Stimulated activated CD4-positive, alpha-beta T cell treated with anti-CD3 and anti-CD28 coated beads, Interleukin-4, amount 100 ng/mL, for 48 hours (primary cell): Measurements from ENCODE around the gene TUFT1.

Experiments used
- DNase-seq, 2 donors: peaks; one replicate each; pipeline ENCODE4 v3.0.0-alpha.2; 2020; ENCODE audit warnings: low read depth in 2 of 2

TUFT1 gene, protein sequence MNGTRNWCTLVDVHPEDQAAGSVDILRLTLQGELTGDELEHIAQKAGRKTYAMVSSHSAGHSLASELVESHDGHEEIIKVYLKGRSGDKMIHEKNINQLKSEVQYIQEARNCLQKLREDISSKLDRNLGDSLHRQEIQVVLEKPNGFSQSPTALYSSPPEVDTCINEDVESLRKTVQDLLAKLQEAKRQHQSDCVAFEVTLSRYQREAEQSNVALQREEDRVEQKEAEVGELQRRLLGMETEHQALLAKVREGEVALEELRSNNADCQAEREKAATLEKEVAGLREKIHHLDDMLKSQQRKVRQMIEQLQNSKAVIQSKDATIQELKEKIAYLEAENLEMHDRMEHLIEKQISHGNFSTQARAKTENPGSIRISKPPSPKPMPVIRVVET

DNA sequence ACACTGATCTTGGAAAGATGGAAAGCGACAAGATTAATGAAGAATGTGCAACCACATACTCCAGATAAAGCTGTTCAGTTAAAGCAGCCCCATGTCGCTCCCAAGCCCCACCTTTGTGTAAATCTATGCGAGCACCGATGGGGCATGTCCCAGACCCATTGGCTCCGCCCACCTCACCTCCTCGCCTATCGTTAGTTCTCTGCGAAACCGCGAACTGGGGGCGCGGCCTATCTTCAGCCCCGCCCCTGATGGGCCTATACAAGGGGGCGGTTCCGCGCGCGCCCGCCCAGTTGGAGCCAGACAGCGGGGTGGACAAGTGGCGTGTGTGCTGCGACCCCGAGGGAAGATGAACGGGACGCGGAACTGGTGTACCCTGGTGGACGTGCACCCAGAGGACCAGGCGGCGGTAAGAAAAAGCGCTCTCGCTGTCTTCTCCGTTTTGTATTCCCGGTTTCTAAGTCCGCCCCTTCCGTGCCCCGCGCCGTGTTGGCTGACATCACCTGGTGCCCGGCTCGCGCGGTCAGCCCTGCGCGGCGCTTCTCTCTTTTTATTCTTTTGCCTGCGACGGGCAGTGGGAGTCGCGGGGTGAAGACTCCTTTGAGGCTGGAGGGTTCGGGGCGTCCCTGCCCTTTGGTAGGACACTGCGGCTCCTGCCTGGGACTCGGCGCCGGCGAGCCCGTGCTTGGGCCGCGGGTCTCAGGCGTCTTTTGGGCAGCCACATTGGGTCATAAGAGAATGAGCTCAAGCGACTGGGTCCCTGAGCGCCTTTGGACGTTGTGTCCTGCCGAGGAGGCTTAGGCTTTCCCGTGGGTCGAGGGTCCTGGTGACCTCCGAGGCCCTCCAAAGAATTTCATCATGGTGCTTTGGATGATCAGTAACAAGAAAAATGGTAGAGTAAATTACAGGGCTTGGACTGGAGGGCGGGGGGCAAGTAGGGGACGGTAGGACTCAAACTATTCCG, at the start of gene TUFT1:
Gene TUFT1, plus strand, starts transcription at position 289 of the 961 bp plus-strand sequence. Its CDS starts 58 bp downstream, at position 347.
- peak; percentile 93 to 94 for DNase-seq

DNA sequence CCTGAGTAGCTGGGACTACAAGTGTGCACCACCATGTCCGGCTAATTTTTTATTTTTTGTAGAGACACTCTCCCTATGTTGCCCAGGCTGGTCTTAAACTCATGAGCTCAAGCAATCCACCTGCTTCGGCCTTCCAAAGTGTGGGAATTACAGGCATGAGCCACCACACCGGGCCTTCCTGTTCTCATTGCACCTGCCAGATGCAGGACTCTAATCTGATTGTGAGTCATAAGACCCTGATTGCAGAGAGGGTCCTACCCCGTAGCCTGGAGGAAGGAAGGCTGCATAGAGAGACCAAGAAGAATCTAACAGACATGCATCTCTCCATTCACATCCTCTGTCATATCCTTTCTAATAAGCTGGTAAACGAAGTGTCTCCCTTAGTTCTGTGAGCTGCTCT, 48.5 kb upstream of the TUFT1 start:
- no peak for DNase-seq

DNA sequence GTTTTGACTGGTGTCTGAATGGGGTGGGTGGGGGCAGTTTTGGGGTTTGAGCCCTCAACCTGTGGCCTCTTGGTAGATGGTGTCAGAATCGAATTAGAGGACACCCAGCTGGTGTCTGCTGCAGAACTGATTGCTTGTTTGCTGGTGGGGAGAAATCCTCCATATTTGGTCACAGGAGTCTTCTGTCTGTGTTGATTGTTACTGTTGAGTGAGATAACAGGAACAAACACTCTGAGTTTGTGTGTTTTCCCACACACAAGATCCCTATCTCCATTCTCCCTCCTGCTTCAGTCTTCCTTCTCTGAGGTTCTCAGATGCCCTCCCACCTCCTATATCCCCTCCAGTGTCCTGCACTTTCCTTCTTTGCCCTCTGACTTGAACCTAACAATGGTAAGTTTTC, 48.0 kb upstream of the TUFT1 start:
- DNase-seq = no peak

DNA sequence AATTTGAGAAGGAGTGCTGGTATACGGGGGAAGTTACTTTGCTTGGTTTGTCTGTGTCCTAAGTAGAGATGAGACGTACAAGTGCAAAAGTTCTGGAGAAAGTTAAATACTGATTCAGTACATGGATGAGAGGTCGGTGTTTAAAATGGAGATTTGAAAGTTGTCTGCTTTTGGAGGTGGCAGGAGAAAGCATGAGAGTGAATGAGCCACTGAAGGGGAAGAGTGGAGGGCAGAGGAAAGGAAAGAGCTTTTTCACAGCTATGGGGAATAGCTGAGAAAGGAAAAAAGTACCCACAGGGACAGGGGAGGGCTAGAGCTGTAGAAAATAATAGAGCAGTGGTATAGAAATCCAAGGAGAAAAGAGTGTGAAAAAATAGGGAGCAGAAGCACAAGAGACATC, 47.1 kb upstream of the TUFT1 start:
- DNase-seq = no peak

DNA sequence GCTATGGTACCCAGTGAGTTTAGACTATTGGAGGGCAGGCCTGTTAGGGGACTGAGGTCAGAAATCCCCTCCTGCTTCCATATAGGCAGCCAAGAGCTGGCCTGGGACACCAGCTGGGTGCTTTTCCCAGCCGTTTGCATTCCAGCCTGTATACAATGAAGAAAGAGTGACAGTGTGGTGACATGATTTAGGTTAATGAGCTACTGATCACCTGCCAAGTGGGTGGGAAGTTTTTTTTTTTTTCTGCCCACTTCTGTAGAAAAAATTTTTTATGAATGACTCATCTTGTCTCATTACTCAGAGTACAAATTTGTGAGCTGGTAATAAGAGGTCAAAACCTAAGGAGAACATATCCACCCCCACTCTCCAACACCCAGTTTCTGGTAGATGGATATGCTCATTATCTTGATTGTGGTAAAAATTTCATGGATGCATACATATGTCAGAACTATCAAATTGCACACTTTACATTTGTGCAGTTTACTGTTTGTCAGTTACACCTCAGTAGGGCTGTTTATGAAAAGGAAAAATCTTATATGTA, 45.3 kb upstream of the TUFT1 start:
- no peak for DNase-seq

DNA sequence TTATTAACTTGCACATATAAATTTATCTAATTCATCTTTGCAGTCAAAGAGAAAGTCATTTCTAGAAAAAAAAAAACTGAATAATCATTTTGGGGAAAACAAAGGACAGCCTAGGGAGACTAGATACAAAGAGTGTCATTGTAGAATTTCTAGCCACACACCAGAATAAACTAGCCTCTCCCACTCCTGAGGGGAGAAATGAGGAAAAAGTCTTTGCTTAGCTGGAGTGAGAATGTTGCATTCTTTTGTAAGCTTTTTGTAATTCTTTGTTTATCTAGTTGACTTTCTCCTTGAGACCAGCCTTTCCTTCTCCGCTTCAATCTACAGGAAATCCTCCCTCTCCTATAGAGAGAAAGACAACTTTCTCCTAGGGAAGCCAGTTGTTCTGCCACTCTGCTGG, 44.8 kb upstream of the TUFT1 start:
- no peak for DNase-seq

DNA sequence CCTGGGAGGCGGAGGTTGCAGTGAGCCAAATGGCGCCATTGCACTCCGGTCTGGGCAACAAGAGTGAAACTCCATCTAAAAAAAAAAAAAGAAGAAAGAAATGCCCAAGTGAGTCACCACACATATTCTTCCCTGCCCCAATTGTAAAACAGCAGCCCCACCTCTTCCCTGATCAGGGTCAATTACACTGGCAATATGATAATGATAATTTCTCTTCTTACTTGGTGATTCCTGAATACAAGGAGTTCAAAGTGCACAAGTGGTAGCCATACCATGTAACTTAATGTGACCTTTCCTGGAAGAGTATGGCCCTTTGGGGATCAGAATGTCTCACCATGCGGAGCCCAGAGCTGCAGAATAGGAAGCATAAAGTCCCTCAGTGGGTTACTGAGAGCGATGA, 40.7 kb upstream of the TUFT1 start:
- no peak for DNase-seq

DNA sequence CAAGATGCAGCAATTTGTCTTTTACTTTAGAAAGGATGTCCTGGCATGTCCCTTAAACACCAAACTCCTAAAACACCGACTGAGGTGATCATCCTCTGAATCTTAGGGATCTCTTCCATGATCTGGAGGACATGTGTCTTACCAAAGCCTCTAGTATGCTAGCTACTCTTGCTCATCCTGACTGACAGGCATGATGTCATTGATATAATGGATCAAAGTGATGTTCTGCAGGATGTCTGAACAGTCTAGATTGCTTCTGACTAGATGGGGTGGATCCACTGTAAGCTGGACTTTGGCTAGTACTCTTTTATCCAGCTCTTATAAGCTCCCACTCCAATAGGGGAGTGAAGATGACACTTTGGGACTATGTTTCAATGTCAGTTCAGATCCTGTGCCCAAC, 40.2 kb upstream of the TUFT1 start:
- no peak for DNase-seq

DNA sequence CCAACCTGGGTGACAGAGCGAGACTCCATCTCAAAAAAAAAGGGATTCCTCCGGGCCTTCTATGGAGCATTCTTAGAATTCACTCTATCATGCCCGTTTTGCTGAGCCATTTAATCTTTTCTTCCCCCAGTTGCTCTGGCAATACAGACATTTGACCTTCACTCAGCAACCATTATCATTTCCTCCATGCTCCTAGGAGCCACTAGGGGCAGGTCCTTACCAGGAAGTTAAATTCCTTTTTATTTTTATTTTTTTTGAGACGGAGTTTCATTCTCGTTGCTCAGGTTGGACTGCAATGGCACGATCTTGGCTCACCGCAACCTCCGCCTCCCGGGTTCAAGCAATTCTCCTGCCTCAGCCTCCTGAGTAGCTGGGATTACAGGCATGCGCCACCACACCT, 38.6 kb upstream of the TUFT1 start:
- DNase-seq = no peak

DNA sequence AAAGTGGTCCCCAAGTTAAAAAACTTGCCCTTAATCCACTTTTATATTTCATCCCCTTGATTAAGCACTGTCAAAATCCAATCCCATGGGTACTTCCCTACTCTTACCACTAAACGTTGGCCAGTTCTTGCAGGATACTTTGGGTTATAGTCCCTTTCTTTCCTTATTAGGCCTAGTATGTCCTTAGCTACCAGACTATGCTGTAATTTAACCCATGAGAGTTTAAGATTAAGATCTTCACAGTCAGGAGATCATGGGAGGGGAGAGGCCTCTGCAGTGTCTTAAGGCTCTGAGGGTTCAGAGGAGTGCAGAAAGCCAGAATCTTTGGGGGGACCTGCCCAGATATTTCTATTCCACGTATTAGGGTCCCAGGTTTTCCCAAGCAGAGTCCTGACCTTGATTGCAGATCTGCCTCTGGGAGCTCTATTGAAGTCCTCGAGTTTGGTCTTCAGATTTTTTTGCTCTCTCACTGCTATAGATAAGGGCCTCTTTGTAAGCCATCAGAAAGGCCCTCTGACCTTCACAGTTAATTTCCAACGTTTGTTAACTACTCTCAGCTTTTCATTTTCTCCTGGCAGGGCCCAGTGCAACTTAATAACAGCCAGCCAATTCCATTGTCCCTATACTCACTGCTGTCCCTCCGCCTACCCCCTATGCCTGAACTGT, 37.9 kb upstream of the TUFT1 start:
- DNase-seq = no peak

DNA sequence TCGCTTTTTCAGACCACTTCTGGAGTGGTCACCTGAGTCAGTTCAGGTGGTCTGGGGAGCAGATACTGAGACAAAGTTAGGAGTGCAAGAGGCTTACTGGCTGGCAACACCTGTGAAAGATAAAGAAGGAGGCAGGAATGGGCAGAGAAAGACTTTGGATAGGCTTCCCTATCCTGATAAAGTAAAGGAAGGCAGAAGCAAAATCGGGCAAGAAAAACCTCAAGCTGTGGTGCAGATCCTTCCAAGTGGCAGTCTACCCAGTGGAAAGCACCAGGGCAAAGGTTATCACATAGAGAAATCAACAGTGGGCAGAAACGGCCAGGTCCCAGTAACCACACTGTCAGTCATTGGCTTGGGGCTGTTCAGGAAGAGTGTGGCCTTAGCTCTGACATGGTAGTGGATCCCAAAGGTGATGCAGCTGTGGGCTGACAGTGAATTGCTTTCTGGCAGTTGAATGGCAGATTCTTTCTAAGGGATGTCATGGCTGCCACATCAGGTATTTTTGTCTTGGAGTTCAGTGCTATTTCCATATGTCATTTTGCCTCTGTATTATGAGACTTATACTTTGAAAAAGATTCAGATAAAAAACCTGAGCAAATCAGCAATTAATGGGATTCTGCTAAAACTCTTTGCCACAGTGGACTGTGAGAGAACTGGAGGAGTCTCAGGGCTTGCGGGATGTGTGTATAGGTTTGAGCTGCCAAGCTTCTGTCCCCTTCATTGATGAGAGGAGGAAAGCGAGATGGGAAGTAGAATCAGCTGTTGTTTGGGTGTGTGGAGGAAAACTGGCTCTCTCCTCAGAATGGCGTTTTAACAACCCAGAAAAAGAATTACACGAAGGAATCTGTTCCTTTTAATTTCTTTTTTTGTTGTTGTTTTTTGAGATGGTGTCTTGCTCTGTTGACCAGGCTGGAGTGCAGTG, 37.0 kb upstream of the TUFT1 start:
- DNase-seq = no peak

DNA sequence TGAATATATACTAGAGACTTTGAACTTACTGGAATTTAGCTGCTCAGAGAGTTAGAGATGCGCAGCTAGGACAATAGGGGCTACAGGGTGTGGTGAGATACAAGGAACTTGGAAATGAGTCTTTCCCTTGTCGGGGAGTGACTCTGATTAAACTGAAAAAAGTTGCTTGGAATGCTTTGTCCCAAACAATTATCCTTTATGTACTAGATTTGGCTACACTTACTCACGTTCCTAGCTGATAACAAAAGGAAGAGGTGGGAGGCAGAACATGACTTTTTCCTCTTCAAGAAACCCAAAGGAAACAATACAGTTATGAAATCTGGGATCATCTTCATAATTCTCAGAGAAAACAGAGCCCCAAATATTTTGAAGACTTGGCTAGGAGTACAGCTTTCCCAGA, 35.9 kb upstream of the TUFT1 start:
- DNase-seq = no peak

DNA sequence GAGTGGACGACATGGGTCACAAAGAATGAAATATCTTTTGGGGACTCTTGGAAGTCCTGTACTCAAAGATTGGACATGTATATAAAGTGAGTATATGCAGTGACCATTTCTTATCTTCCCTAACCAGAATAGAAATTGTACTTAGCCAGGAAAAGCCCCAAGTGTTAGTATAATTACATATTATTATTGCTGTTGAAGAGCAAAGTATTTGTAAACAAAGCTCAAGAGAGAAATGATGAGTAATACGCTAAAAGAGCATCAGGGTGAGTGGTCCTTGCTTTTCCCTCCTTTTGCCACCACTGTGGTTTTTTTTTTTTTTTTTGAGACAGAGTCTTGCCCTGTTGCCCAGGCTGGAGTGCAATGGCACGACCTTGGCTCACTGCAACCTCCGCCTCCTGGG, 35.4 kb upstream of the TUFT1 start:
- no peak for DNase-seq

DNA sequence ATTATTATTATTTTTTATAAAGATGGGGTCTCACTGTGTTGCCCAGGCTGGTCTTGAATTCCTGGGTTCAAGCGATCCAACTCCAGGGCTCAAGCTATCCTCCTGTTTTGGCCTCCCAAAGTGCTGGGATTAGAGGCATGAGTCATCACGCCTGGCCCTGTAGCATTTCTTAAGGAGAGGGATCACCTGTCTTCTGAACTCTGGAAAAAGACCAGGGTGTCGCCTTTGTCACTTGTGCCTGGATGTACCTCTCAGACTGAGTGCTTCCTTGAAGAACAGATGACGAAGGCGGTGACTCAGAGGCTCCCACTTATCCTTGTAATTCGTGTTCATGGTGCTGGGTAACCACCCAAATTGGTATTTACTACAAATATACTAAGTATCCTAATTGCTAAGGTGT, 31.3 kb upstream of the TUFT1 start:
- DNase-seq = no peak

DNA sequence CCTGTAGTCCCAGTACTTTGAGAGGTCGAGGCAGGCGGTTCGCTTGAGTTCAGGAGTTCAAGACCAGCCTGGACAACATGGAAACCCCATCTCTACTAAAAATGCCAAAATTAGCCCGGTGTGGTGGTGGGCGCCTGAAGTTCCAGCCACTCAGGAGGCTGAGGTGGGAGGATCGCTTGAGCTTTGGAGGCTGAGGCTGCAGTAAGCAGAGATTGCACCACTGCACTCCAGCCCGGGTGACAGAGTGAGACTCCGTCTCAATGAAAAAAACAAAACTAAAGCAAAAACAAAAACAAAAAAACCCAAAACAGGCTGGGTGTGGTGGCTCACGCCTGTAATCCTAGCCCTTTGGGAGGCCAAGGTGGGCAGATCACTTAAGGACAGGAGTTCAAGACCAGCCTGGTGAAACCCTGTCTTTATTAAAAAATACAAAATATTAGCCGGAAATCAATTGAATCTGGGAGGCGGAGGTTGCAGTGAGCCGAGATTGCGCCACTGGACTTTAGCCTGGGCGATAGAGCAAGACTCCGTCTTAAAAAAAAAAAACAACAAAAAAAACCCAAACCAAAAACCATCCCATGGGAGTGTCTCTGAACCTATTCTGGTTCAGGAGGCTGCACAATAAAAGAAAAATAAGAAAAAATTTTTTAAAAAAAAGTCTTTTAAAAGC, 30.6 kb upstream of the TUFT1 start:
- no peak for DNase-seq

DNA sequence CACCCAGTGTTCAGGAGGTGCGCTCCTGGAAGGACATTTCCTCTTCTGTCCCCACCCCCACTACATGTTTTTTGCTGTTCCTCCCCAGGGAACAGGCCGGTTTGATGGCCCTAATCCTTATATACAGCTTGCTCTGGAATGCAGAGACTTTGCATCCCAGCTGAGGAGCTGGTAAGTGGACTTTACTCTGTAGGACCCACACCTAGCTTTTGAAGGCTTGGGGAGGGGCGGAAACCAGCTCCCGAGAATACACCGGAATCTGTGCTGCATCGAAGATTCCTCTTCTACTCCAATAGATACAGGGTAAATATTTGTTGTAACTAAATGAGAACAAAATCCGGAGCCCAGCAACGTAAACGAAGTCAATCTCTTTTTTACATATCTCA, 30.1 kb upstream of the TUFT1 start:
- no peak for DNase-seq

DNA sequence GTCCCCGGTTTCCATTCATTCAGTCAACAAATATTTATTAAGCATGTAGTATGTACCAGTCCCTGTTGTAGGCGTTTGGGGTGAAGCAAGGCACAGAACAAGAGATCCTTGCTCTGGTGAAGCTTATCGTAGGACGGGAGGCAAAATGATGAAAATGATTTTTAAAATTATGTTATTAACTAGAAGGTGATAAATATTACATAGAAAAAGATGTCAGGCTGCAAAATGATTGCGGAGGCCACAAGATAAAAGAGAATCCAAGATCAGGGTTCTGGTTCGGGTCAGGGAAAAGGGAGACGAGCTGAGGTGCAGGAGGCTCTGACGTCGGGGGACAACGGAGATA, 29.5 kb upstream of the TUFT1 start:
- no peak for DNase-seq

DNA sequence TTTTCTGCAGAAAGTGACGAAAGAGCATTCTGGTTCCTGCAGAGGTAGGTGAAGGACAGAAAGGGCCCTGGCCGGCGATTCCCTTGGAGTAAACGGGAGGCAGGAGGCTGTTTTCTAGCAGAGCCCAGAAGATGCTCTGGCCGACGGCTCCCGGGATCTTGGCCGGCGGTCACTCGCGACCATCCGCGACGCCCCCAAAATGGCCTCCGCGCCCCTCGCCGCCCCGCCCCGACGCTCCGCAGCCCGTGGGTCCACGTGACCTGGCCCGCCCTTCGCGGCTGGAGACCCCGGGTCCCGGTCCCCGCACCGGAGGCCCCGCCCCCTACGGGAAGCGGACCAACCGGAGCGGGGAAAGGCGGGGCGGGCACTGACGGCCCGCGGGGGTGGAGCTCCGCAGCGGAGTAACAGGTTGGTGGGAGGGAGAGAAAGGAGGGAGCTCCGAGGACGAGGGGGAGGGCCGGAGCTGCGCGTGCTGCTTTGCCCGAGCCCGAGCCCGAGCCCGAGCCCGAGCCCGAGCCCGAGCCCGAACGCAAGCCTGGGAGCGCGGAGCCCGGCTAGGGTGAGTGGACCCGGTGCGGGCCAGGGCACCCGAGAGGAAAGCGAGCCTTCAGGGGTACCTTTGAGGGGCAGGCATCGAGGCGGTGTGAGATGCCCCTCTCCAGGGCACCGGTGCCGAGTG, 29.0 kb upstream of the TUFT1 start, which contains the start of gene CGN:
Gene CGN, plus strand, starts transcription at position 431 of the 679 bp plus-strand sequence. CDS start 7,133 bp downstream, outside the sequence.
- DNase-seq = peak; percentile 70 to 84

DNA sequence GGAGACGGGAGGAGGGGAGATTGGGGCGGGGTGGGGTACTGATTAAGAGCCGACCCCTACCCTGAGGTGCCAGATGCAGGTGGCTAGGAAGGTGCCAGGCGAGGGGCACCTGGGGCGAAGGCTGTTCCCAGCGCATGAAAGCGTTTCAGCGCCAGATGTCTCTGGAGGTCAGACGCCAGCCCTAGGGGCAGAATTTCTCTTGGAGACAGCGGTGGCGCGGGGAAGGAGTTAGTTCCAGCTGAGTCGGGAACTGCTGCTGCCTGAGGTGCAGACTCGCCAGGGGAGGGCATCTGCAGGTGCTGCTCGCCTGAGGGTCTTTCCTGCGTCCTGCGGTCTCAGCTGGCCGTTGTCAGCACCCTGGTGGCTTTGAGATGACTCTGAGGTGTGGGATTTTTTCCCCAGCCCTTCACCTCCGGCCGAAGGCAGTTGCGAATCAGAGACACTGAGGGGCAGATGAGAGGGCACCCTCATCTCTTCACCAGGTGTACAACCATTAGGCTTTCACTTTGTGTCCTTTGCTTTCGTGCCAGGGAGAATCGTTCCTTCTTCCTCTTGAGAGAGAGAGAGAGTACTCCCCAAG, 28.4 kb upstream of the TUFT1 start:
- peak in 1 of 2 donors; percentile 6 for DNase-seq
